ENCODE results near the gene HMG20A.

HMG20A gene

GRCh38 chr15:77455696-77456321, 35.1 kb downstream of the HMG20A start:
- no peaks in the 10 kb centered on the region for H3K27me3 ChIP-seq (ENCODE audit: insufficient read depth, insufficient read length)
- TF ChIP-seq YY1 (IDR thresholded peaks at IDR 0.05; ENCODE audit: insufficient read depth, insufficient read length) (no peak), SUZ12 (IDR thresholded peaks at IDR 0.05; ENCODE audit: extremely low read depth, insufficient read depth, insufficient read length) (no peak), ZNF274 (IDR thresholded peaks at IDR 0.05; ENCODE audit: low read depth, low read length) (no peak)
- DNase-seq (ENCODE audit: low read depth, low spot score) = no peak
- H3K36me3 ChIP-seq (ENCODE audit: insufficient read depth, insufficient read length, low read length) = peaks cover 23% of the 10 kb centered on the region
- no peak overlapping the region for H3K9ac ChIP-seq (ENCODE audit: insufficient read length, low read depth)
- H3K4me1 ChIP-seq (ENCODE audit: insufficient read depth, insufficient read length) = no peaks in the 10 kb centered on the region
- no peak overlapping the region for H3K4me3 ChIP-seq (ENCODE audit: insufficient read length, low read depth)
- H3K9me3 ChIP-seq (ENCODE audit: insufficient read depth, low read length) = no peaks in the 10 kb centered on the region

DNA sequence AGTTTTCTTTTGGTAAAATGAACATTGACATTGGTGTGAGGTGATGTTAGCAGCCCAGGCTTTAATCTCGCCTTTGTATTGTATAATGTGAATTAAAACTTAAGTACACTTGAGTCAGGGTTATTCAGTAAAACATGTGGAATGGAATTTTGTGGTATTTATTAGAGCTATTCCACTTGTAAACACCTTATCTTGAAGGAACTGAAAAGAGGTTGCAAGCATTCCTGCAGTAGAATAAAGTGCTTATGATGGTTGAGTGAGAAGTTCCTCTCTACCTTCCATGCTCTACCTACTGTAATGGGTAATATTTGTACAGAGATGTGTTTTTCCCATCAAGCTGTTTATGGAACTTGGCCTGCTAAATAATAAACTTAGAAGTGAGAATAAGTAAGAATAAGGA, 36.1 kb downstream of the HMG20A start:
- no peak for DNase-seq (ENCODE audit: low read depth, low spot score)

GRCh38 chr15:77457191-77457904, 36.7 kb downstream of the HMG20A start:
- H3K9me3 ChIP-seq (ENCODE audit: insufficient read depth, low read length) = no peaks in the 10 kb centered on the region
- H3K9ac ChIP-seq (ENCODE audit: insufficient read length, low read depth) = no peak overlapping the region
- H3K4me1 ChIP-seq (ENCODE audit: insufficient read depth, insufficient read length) = no peaks in the 10 kb centered on the region
- no peak for TF ChIP-seq YY1 (IDR thresholded peaks at IDR 0.05; ENCODE audit: insufficient read depth, insufficient read length)
- TF ChIP-seq SUZ12 (IDR thresholded peaks at IDR 0.05; ENCODE audit: extremely low read depth, insufficient read depth, insufficient read length) = no peak
- TF ChIP-seq ZNF274 (IDR thresholded peaks at IDR 0.05; ENCODE audit: low read depth, low read length) = no peak
- H3K36me3 ChIP-seq (ENCODE audit: insufficient read depth, insufficient read length, low read length) = peaks cover 23% of the 10 kb centered on the region
- DNase-seq (ENCODE audit: low read depth, low spot score) = no peak
- no peaks in the 10 kb centered on the region for H3K27me3 ChIP-seq (ENCODE audit: insufficient read depth, insufficient read length)
- H3K4me3 ChIP-seq (ENCODE audit: insufficient read length, low read depth) = no peak overlapping the region

More for the DNA sequence above, 36.1 kb downstream of the HMG20A start:
- H3K36me3 ChIP-seq (ENCODE audit: insufficient read depth, insufficient read length, low read length) = peaks cover 23% of the 10 kb centered on the region
- no peaks in the 10 kb centered on the region for H3K27me3 ChIP-seq (ENCODE audit: insufficient read depth, insufficient read length)
- TF ChIP-seq YY1 (IDR thresholded peaks at IDR 0.05; ENCODE audit: insufficient read depth, insufficient read length) = no peak
- no peak for TF ChIP-seq ZNF274 (IDR thresholded peaks at IDR 0.05; ENCODE audit: low read depth, low read length)
- no peak for TF ChIP-seq SUZ12 (IDR thresholded peaks at IDR 0.05; ENCODE audit: extremely low read depth, insufficient read depth, insufficient read length)
- H3K4me3 ChIP-seq (ENCODE audit: insufficient read length, low read depth) = no peak overlapping the region
- no peaks in the 10 kb centered on the region for H3K4me1 ChIP-seq (ENCODE audit: insufficient read depth, insufficient read length)
- no peaks in the 10 kb centered on the region for H3K9me3 ChIP-seq (ENCODE audit: insufficient read depth, low read length)
- H3K9ac ChIP-seq (ENCODE audit: insufficient read length, low read depth) = no peak overlapping the region

- Histone ChIP-seq H3K4me1 (ENCODE audit: insufficient read depth, insufficient read length) (no peaks in the 10 kb centered on the region), H3K27me3 (ENCODE audit: insufficient read depth, insufficient read length) (no peaks in the 10 kb centered on the region), H3K9me3 (ENCODE audit: insufficient read depth, low read length) (no peaks in the 10 kb centered on the region), H3K9ac (ENCODE audit: insufficient read length, low read depth) (no peak overlapping the region), H3K36me3 (ENCODE audit: insufficient read depth, insufficient read length, low read length) (peaks cover 25% of the 10 kb centered on the region), H3K4me3 (ENCODE audit: insufficient read length, low read depth) (no peak overlapping the region)
- no peak for DNase-seq (ENCODE audit: low read depth, low spot score)
- TF ChIP-seq SUZ12 (IDR thresholded peaks at IDR 0.05; ENCODE audit: extremely low read depth, insufficient read depth, insufficient read length) = no peak
- no peak for TF ChIP-seq YY1 (IDR thresholded peaks at IDR 0.05; ENCODE audit: insufficient read depth, insufficient read length)
- no peak for TF ChIP-seq ZNF274 (IDR thresholded peaks at IDR 0.05; ENCODE audit: low read depth, low read length)
Observed at GRCh38 chr15:77457905-77458265, 37.2 kb downstream of the HMG20A start.

DNA sequence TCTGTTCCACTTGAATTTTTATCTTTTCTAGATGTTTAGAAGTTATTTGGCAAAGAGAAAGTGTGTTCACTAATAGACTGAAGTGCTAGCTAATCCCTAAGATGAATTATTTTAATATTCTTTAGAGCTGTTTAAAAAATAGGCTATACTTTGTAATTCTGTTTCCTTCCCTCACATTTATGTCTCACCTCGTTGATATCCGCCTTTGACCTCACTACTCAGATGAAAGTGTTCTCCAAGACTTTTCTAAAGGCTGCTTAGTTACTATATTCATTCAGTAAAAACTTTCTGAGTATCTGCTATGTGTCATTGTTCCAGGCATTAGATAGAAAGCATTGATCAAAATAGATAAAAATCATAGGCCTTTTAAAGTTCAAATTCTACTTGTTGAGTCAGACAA, 38.3 kb downstream of the HMG20A start:
- H3K27me3 ChIP-seq (ENCODE audit: insufficient read depth, insufficient read length) = no peaks in the 10 kb centered on the region
- no peak for DNase-seq (ENCODE audit: low read depth, low spot score)
- peaks cover 29% of the 10 kb centered on the region for H3K36me3 ChIP-seq (ENCODE audit: insufficient read depth, insufficient read length, low read length)

DNA sequence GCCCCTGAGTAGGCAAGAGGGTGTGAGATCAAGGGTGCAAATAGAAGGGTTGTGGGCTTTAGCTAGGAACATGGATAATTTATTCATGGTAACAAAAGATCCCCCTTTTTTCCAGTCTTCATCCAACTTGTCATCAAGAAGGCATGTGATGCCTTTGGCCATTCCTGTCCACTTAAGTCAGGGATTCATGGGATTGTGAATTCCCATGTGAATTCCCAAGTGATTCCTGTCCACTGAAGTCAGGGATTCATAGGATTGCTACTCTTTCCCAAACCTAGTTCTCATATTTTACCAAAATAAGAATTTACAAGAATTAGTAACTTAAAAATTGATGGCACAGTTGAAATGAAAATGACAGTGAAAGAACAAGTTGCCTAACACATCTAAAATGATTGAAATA, 40.8 kb downstream of the HMG20A start:
- DNase-seq (ENCODE audit: low read depth, low spot score) = no peak
- no peaks in the 10 kb centered on the region for H3K9me3 ChIP-seq (ENCODE audit: insufficient read depth, low read length)
- H3K4me1 ChIP-seq (ENCODE audit: insufficient read depth, insufficient read length) = no peaks in the 10 kb centered on the region
- TF ChIP-seq SUZ12 (IDR thresholded peaks at IDR 0.05; ENCODE audit: extremely low read depth, insufficient read depth, insufficient read length) = no peak
- TF ChIP-seq ZNF274 (IDR thresholded peaks at IDR 0.05; ENCODE audit: low read depth, low read length) = no peak
- TF ChIP-seq YY1 (IDR thresholded peaks at IDR 0.05; ENCODE audit: insufficient read depth, insufficient read length) = no peak
- no peak overlapping the region for H3K4me3 ChIP-seq (ENCODE audit: insufficient read length, low read depth)
- H3K9ac ChIP-seq (ENCODE audit: insufficient read length, low read depth) = no peak overlapping the region
- peaks cover 48% of the 10 kb centered on the region for H3K36me3 ChIP-seq (ENCODE audit: insufficient read depth, insufficient read length, low read length)
- H3K27me3 ChIP-seq (ENCODE audit: insufficient read depth, insufficient read length) = no peaks in the 10 kb centered on the region

More for the DNA sequence above, 38.3 kb downstream of the HMG20A start:
- H3K9ac ChIP-seq (ENCODE audit: insufficient read length, low read depth) = no peak overlapping the region
- no peaks in the 10 kb centered on the region for H3K9me3 ChIP-seq (ENCODE audit: insufficient read depth, low read length)
- no peak overlapping the region for H3K4me3 ChIP-seq (ENCODE audit: insufficient read length, low read depth)
- no peak for TF ChIP-seq ZNF274 (IDR thresholded peaks at IDR 0.05; ENCODE audit: low read depth, low read length)
- no peaks in the 10 kb centered on the region for H3K4me1 ChIP-seq (ENCODE audit: insufficient read depth, insufficient read length)

DNA sequence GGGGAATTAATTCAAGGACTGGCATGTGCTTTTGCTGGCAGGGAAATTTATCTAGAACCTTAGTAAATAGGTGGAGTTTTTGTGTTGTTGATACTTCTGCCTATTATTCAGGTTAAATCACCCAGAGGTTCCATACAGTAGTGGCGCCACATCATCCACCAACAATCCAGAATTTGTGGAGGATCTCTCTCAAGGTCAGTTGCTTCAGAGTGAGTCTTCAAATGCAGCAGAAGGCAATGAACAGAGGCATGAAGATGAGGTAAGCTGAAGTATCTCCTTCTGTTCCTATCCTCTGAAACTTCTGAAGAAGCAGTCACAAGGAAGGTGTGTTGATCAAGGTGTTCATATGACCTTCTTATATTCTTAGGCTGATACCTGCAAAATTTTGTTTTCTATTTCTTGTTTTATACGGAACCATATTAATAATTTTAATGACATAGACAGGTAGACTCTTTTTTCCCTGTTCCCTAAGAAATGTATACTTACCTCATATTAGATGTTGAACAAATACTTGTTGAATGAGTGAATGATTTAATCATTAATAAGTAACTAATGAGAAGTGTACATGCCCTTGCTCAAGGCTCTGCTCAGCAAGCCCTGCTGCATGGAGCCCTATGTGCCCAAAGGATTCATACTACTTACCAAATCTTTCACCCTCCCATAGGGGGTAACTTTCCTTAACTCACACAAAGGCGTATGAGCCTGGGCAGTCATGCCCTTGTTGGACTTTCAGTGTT, 43.6 kb downstream of the HMG20A start:
- Histone ChIP-seq H3K36me3 (ENCODE audit: insufficient read depth, insufficient read length, low read length) (peaks cover 60% of the 10 kb centered on the region), H3K4me3 (ENCODE audit: insufficient read length, low read depth) (no peak overlapping the region), H3K27me3 (ENCODE audit: insufficient read depth, insufficient read length) (no peaks in the 10 kb centered on the region), H3K9ac (ENCODE audit: insufficient read length, low read depth) (no peak overlapping the region), H3K9me3 (ENCODE audit: insufficient read depth, low read length) (no peaks in the 10 kb centered on the region), H3K4me1 (ENCODE audit: insufficient read depth, insufficient read length) (no peaks in the 10 kb centered on the region)
- DNase-seq (ENCODE audit: low read depth, low spot score) = no peak
- no peak for TF ChIP-seq ZNF274 (IDR thresholded peaks at IDR 0.05; ENCODE audit: low read depth, low read length)
- TF ChIP-seq YY1 (IDR thresholded peaks at IDR 0.05; ENCODE audit: insufficient read depth, insufficient read length) = no peak
- TF ChIP-seq SUZ12 (IDR thresholded peaks at IDR 0.05; ENCODE audit: extremely low read depth, insufficient read depth, insufficient read length) = no peak
